ENCODE results near the gene CEP126.

- TF ChIP-seq GABPA (IDR thresholded peaks at IDR 0.05; ENCODE audit: low read depth) (no peak), CTCF (IDR thresholded peaks at IDR 0.05; ENCODE audit: insufficient read depth, low read length) (no peak), POLR2AphosphoS5 (IDR thresholded peaks at IDR 0.05; ENCODE audit: low read depth) (no peak), REST (IDR thresholded peaks at IDR 0.05; ENCODE audit: insufficient replicate concordance, low read depth) (no peak)
These were observed at the start of gene CEP126 for GRCh38 chr11:101914738-101915426.

Data from HL-60 (cell line).